ENCODE results near the gene CHAD.

GRCh38 chr17:50469208-50469605 is 527 bp upstream of the CHAD start:
- TF ChIP-seq CTCF (IDR thresholded peaks at IDR 0.05) (no peak), POLR2A (IDR thresholded peaks at IDR 0.05) (no peak)

All from body of pancreas (tissue), 4 donors.